Activated CD8-positive, alpha-beta memory T cell treated with anti-CD3 and anti-CD28 coated beads for 36 hours (primary cell): ENCODE results near the gene TNFAIP6. TPM values are rescaled to one million over a fixed set of nuclear protein-coding genes. Genes with fewer than 3 reads are reported as not detected.

Experiments used
- CTCF ChIA-PET: fragments of 350-600 bp; sonication (Branson Sonifier 250); formaldehyde crosslinking; loops from one replicate; lab custom pipeline; 2021; ENCODE audit warnings: antibody characterized with exemption; lab: Charles Lee
- POLR2A ChIA-PET: fragments of 350-600 bp; sonication (Branson Sonifier 250); formaldehyde crosslinking; loops from one replicate; lab custom pipeline; 2021; ENCODE audit warnings: antibody characterized with exemption; lab: Charles Lee
- total RNA-seq, 2 experiments: library from RNA; stranded (reverse); gene quantifications; one replicate each; pipeline ENCODE4 v1.2.3, GENCODE V29; 2021

TNFAIP6 gene
- total RNA-seq, 2 experiments from 2014 or later: not detected

- CTCF ChIA-PET: no interaction called here
- POLR2A ChIA-PET: no interaction called here
These were observed 976 bp downstream of the TNFAIP6 start for GRCh38 chr2:151358166-151358970.

GRCh38 chr2:151359768-151360461 is 2.5 kb downstream of the TNFAIP6 start:
- CTCF ChIA-PET: no interaction called here
- POLR2A ChIA-PET: no interaction called here

- ChIA-PET POLR2A (no interaction called here), CTCF (no interaction called here)
These were observed 4.4 kb downstream of the TNFAIP6 start for GRCh38 chr2:151361674-151362370.

- ChIA-PET CTCF (no interaction called here), POLR2A (no interaction called here)
These were observed 6.3 kb downstream of the TNFAIP6 start for GRCh38 chr2:151363709-151364108.

GRCh38 chr2:151367571-151367970 is 10.2 kb downstream of the TNFAIP6 start:
- ChIA-PET POLR2A (interaction anchor here (0.6 kb wide), 1 partner anchor 51 kb away, joined by 5 read pairs; no protein-coding TSS in a partner anchor), CTCF (interaction anchor here (1.0 kb wide), 1 partner anchor 19 kb away, joined by 3 read pairs; no protein-coding TSS in a partner anchor)

- ChIA-PET CTCF (no interaction called here), POLR2A (no interaction called here)
These were observed 17.0 kb downstream of the TNFAIP6 start for GRCh38 chr2:151374436-151374835.

- ChIA-PET CTCF (no interaction called here), POLR2A (no interaction called here)
These were observed 21.8 kb downstream of the TNFAIP6 start for GRCh38 chr2:151379169-151379568.

- ChIA-PET CTCF (no interaction called here), POLR2A (no interaction called here)
These were observed 23.3 kb downstream of the TNFAIP6 start for GRCh38 chr2:151380580-151381235.

GRCh38 chr2:151381266-151381665 is 23.9 kb downstream of the TNFAIP6 start:
- ChIA-PET POLR2A (no interaction called here), CTCF (no interaction called here)

- POLR2A ChIA-PET: no interaction called here
- CTCF ChIA-PET: no interaction called here
These were observed 30.6 kb downstream of the TNFAIP6 start for GRCh38 chr2:151388011-151388410.

GRCh38 chr2:151391436-151391835 is 34.0 kb downstream of the TNFAIP6 start:
- ChIA-PET POLR2A (no interaction called here), CTCF (no interaction called here)

- POLR2A ChIA-PET: no interaction called here
- CTCF ChIA-PET: no interaction called here
These were observed 37.1 kb downstream of the TNFAIP6 start for GRCh38 chr2:151394509-151394908.

- ChIA-PET CTCF (interaction anchor here (1.3 kb wide), 1 partner anchor 9 kb away, joined by 4 read pairs; no protein-coding TSS in a partner anchor), POLR2A (no interaction called here)
These were observed 38.4 kb downstream of the TNFAIP6 start for GRCh38 chr2:151395509-151396374.

- POLR2A ChIA-PET: no interaction called here
- CTCF ChIA-PET: no interaction called here
These were observed 42.6 kb downstream of the TNFAIP6 start for GRCh38 chr2:151399981-151400380.

GRCh38 chr2:151401149-151401548 is 43.8 kb downstream of the TNFAIP6 start:
- ChIA-PET CTCF (no interaction called here), POLR2A (no interaction called here)

GRCh38 chr2:151403914-151404313 is 46.5 kb downstream of the TNFAIP6 start:
- CTCF ChIA-PET: no interaction called here
- POLR2A ChIA-PET: no interaction called here

- ChIA-PET CTCF (interaction anchor here (1.3 kb wide), 1 partner anchor 9 kb away, joined by 4 read pairs; no protein-coding TSS in a partner anchor), POLR2A (no interaction called here)
These were observed 48.0 kb downstream of the TNFAIP6 start for GRCh38 chr2:151405376-151405775.

- ChIA-PET POLR2A (no interaction called here), CTCF (no interaction called here)
These were observed 49.9 kb downstream of the TNFAIP6 start for GRCh38 chr2:151407281-151407680.
